Measurements from ENCODE around the gene PNRC2. TPM values are rescaled to one million over a fixed set of nuclear protein-coding genes. Genes with fewer than 3 reads are reported as not detected.
"Not testable (repeated sequence)": the region's sequence is repeated elsewhere in the genome, so short reads cannot be mapped to it uniquely, and the experiment has no call there.

The PNRC2 gene
- total RNA-seq, 1 donor from 2014 or later = 113 TPM

DNA sequence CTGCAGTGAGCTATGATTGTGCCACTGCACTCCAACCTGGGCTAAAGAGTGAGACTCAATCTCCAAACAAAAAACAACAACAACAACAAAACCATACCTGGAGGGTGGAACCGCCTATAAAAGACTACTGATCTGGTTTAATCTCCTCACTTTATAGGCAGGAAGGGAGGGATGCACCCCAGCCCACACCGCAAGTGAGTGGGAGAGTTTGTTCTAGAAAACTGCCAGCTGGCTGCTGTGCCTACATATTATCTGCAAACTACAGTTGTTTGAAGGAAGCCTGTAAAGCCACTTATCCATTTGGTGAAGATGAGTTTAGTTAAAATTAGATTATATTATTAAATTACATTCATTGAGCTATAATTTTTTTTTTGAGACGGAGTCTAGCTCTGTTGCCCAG, 29.6 kb downstream of the PNRC2 start:
- Mint-ChIP-seq H3K4me1 (ENCODE audit: unreplicated experiment) (no peaks in the 10 kb centered on the region), H3K4me3 (ENCODE audit: unreplicated experiment) (no peak overlapping the region), H3K27me3 (ENCODE audit: unreplicated experiment) (peaks cover 2% of the 10 kb centered on the region), H3K9me3 (ENCODE audit: unreplicated experiment) (no peaks in the 10 kb centered on the region), H3K36me3 (ENCODE audit: low read depth, unreplicated experiment) (no peaks in the 10 kb centered on the region), H3K27ac (ENCODE audit: unreplicated experiment) (no peak overlapping the region)
- TF ChIP-seq, protein P1, sequence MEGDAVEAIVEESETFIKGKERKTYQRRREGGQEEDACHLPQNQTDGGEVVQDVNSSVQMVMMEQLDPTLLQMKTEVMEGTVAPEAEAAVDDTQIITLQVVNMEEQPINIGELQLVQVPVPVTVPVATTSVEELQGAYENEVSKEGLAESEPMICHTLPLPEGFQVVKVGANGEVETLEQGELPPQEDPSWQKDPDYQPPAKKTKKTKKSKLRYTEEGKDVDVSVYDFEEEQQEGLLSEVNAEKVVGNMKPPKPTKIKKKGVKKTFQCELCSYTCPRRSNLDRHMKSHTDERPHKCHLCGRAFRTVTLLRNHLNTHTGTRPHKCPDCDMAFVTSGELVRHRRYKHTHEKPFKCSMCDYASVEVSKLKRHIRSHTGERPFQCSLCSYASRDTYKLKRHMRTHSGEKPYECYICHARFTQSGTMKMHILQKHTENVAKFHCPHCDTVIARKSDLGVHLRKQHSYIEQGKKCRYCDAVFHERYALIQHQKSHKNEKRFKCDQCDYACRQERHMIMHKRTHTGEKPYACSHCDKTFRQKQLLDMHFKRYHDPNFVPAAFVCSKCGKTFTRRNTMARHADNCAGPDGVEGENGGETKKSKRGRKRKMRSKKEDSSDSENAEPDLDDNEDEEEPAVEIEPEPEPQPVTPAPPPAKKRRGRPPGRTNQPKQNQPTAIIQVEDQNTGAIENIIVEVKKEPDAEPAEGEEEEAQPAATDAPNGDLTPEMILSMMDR (IDR thresholded peaks at IDR 0.05; ENCODE audit: unreplicated experiment) = no peak
- DNase-seq (ENCODE audit: low spot score) = no peak

DNA sequence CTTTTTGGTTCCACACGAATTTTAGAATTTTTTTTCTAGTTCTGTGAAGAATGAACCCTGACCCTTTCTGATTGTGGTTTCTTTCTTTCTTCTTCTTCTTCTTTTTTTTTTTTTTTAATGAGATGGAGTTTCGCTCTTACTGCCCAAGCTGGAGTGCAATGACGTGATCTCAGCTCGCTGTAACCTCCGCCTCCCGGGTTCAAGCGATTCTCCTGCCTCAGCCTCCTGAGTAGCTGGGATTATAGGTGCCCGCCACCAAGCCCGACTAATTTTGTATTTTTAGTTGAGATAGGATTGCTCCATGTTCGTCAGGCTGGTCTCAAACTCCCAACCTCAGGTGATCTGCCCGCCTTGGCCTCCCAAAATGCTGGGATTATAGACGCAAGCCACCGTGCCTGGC, 32.4 kb downstream of the PNRC2 start:
- H3K9me3 Mint-ChIP-seq (ENCODE audit: unreplicated experiment); H3K4me1 Mint-ChIP-seq (ENCODE audit: unreplicated experiment); H3K27me3 Mint-ChIP-seq (ENCODE audit: unreplicated experiment); H3K36me3 Mint-ChIP-seq (ENCODE audit: low read depth, unreplicated experiment); H3K27ac Mint-ChIP-seq (ENCODE audit: unreplicated experiment); DNase-seq (ENCODE audit: low spot score); H3K4me3 Mint-ChIP-seq (ENCODE audit: unreplicated experiment): not testable (repeated sequence)

DNA sequence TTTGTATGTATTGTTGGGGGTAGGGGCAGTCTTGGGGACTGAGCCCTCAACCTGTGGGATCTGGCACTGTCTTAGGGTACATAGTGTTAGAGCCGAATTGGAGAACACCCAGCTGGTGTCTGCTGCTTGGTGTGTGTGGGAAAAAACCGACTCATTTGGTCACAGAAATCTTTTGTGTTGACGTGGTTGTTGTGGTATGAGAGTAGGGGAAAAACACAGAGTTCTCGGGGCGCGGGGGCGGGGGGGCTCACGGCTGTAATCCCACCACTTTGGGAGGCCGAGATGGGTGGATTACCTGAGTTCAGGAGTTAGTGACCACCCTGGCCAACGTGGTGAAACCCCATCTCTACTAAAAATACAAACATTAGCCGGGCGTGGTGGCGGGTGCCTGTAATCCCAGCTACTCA, 35.8 kb downstream of the PNRC2 start:
- DNase-seq (ENCODE audit: low spot score) = no peak
- Mint-ChIP-seq H3K9me3 (ENCODE audit: unreplicated experiment) (no peaks in the 10 kb centered on the region), H3K27me3 (ENCODE audit: unreplicated experiment) (peaks cover 2% of the 10 kb centered on the region), H3K4me1 (ENCODE audit: unreplicated experiment) (peaks cover 2% of the 10 kb centered on the region), H3K4me3 (ENCODE audit: unreplicated experiment) (no peak overlapping the region), H3K27ac (ENCODE audit: unreplicated experiment) (no peak overlapping the region), H3K36me3 (ENCODE audit: low read depth, unreplicated experiment) (peaks cover 4% of the 10 kb centered on the region)
- TF ChIP-seq, protein P1 (IDR thresholded peaks at IDR 0.05; ENCODE audit: unreplicated experiment) = no peak

DNA sequence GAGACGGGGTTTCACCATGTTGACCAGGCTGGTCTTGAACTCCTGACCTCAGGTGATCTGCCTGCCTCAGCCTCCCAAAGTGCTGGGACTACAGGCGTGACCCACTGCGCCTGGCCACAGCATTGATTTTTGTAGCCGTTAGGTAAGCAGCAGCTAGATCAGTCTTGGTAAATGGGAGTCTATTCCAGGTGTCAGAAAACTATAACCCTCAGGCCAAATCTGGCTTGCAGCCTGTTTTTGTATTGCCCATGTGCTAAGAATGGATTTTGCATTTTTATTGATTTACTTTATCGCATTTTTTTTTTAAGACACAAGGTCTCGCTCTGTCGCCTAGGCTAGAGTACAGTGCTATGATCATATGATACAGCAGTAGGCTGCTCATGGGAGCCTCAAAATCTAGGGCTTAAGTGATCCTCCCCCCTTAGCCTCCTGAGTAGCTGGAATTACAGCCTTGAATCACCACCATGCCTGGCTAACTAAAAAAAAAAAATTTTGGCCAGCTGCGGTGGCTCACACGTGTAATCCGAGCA, 37.1 kb downstream of the PNRC2 start:
- Mint-ChIP-seq H3K27ac (ENCODE audit: unreplicated experiment) (no peak overlapping the region), H3K36me3 (ENCODE audit: low read depth, unreplicated experiment) (peaks cover 4% of the 10 kb centered on the region), H3K9me3 (ENCODE audit: unreplicated experiment) (no peaks in the 10 kb centered on the region), H3K4me3 (ENCODE audit: unreplicated experiment) (no peak overlapping the region), H3K27me3 (ENCODE audit: unreplicated experiment) (no peaks in the 10 kb centered on the region), H3K4me1 (ENCODE audit: unreplicated experiment) (peaks cover 2% of the 10 kb centered on the region)
- no peak for DNase-seq (ENCODE audit: low spot score)
- TF ChIP-seq, protein P1 (IDR thresholded peaks at IDR 0.05; ENCODE audit: unreplicated experiment) = no peak

DNA sequence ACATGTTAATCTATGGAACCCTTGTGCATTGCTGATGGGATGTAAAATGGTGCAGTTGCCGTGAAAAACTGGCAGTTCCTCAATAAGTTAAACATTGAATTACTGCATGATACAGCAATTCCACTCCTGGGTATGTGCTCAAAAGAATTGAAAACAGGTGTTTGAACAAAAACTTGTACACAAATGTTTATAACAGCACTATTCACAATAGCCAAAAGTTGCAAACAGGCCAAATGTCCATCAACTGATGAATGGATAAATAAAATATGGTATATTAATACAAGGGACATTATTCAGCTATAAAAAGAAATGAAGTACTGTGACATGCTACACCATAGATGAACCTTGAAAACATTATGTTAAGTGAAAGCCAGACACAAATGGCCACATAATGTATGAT, 38.2 kb downstream of the PNRC2 start:
- peaks cover 2% of the 10 kb centered on the region for H3K27me3 Mint-ChIP-seq (ENCODE audit: unreplicated experiment)
- no peak overlapping the region for H3K4me3 Mint-ChIP-seq (ENCODE audit: unreplicated experiment)
- H3K27ac Mint-ChIP-seq (ENCODE audit: unreplicated experiment) = no peak overlapping the region
- peaks cover 2% of the 10 kb centered on the region for H3K4me1 Mint-ChIP-seq (ENCODE audit: unreplicated experiment)
- TF ChIP-seq, protein P1 (IDR thresholded peaks at IDR 0.05; ENCODE audit: unreplicated experiment) = no peak
- no peak for DNase-seq (ENCODE audit: low spot score)
- no peaks in the 10 kb centered on the region for H3K9me3 Mint-ChIP-seq (ENCODE audit: unreplicated experiment)
- H3K36me3 Mint-ChIP-seq (ENCODE audit: low read depth, unreplicated experiment) = peaks cover 4% of the 10 kb centered on the region

Data from endothelial cell (in vitro differentiated cells).